Stimulated activated CD8-positive, alpha-beta memory T cell treated with anti-CD3 and anti-CD28 coated beads, Interleukin-12 subunit alpha, Interleukin-12 subunit beta, amount 100 ng/mL, for 1 hour (primary cell): ENCODE data around the gene PRRT2.
A peak's percentile ranks its signal among the peaks of the same experiment; 100 is the strongest.
"Not testable (repeated sequence)": the region's sequence is repeated elsewhere in the genome, so short reads cannot be mapped to it uniquely, and the experiment has no call there.

Experiments used
- DNase-seq: peaks from one replicate; pipeline ENCODE4 v3.0.0-alpha.2; 2020; ENCODE audit warnings: low read depth

PRRT2 gene

GRCh38 chr16:29811896-29812665 is at the start of gene PRRT2:
PRRT2 (plus strand) TSS chr16:29812193; CDS start chr16:29813055, 862 bp downstream.
- no peak for DNase-seq

GRCh38 chr16:29763326-29763725 is 48.7 kb upstream of the PRRT2 start:
- no peak for DNase-seq

- DNase-seq, result no peak
Observed at GRCh38 chr16:29765167-29766032, 46.6 kb upstream of the PRRT2 start.

GRCh38 chr16:29766571-29766970 is 45.4 kb upstream of the PRRT2 start:
- DNase-seq, result no peak

GRCh38 chr16:29767062-29767461 is 44.9 kb upstream of the PRRT2 start:
- no peak for DNase-seq

- DNase-seq, result no peak
Observed at GRCh38 chr16:29769507-29769906, 42.5 kb upstream of the PRRT2 start.

GRCh38 chr16:29770250-29770929 is 41.6 kb upstream of the PRRT2 start:
- DNase-seq, result no peak

GRCh38 chr16:29772330-29772729 is 39.7 kb upstream of the PRRT2 start:
- not testable (repeated sequence) for DNase-seq

GRCh38 chr16:29774730-29775129 is 37.3 kb upstream of the PRRT2 start:
- DNase-seq, result no peak

- DNase-seq, result no peak
Observed at GRCh38 chr16:29775742-29776408, 36.1 kb upstream of the PRRT2 start.

- no peak for DNase-seq
Observed at GRCh38 chr16:29777576-29778350, 34.2 kb upstream of the PRRT2 start, which contains the start of gene ZG16. ZG16 (plus strand) TSS chr16:29778256; CDS start chr16:29779267, 1,011 bp downstream.

- DNase-seq, result no peak
Observed at GRCh38 chr16:29779474-29779873, 32.5 kb upstream of the PRRT2 start.

- not testable (repeated sequence) for DNase-seq
Observed at GRCh38 chr16:29783094-29783953, 28.7 kb upstream of the PRRT2 start.

- DNase-seq, result no peak
Observed at GRCh38 chr16:29784157-29784556, 27.8 kb upstream of the PRRT2 start.

GRCh38 chr16:29784901-29785500 is 27.0 kb upstream of the PRRT2 start:
- peak; percentile 61 for DNase-seq

GRCh38 chr16:29787155-29787554 is 24.8 kb upstream of the PRRT2 start:
- DNase-seq, result not testable (repeated sequence)

- DNase-seq, result no peak
Observed at GRCh38 chr16:29789775-29790182, 22.2 kb upstream of the PRRT2 start.

- DNase-seq, result peak; percentile 100
Observed at GRCh38 chr16:29790183-29790948, 21.6 kb upstream of the PRRT2 start, which contains the start of gene KIF22. KIF22 (plus strand) TSS chr16:29790751; CDS start chr16:29790760, 9 bp downstream.
